ENCODE results near the gene CUL1.

CUL1 gene

DNA sequence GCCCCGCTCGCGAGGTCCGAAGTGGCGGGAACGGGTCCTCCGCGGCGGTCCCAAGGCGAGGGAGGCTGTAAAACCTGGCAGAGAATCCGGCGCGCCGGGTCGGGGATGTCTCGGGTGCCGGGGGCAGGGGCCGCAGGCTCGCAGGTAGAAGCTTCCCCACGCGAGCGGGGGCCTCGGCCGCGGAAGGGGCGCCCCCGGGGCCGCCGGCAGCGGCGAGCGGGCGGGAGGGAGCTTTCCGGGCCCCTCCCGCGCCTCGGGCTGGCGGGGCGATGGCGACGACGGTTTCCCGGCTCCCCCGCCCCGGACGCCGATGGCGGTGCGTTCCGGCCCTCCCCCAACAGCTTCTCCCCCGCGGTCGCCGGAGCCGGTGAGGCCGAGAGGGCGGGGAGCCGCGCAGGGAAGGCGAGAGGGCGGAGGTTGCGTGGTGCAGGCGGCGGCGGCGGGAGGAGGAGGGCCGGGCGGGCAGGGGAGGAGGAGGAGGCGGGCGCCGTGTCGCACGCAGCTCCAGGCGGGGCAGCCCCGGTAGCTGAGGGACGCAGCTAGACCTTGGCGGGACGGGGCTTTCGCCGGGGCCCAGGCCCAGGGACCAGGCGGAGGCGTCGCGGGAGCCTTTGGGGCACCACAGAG is at the start of gene CUL1:
Gene CUL1 (plus strand): TSS at position 507 of the 627 bp plus-strand sequence. CDS start 31,220 bp downstream, outside the sequence.
- DNase-seq (ENCODE audit: insufficient read length, low spot score) (no peak), FAIRE-seq (no peak)
- no peak for TF ChIP-seq CTCF (IDR thresholded peaks at IDR 0.05; ENCODE audit: insufficient read depth, missing control alignments)

- DNase-seq (ENCODE audit: insufficient read length, low spot score) (no peak), FAIRE-seq (no peak)
- TF ChIP-seq CTCF (IDR thresholded peaks at IDR 0.05; ENCODE audit: insufficient read depth, missing control alignments), result no peak
Measured at GRCh38 chr7:148650232-148650858, 48.4 kb upstream of the CUL1 start.

DNA sequence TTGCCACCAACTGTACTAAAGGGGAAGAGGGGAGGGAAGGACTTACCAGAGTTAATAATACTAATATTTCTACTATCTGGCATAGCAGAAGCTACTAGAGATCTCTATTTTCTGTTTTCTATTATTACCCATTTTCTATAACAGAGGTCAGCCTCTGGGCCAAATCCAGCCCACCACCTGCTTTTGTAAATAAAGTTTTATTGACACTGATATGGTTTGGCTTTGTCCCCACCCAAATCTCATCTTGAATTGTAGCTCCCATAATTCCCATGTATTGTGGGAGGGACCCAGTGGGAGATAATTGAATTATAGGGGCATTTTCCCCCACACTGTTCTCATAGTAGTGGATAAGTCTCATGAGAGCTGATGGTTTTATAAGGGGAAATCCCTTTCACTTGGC is 45.9 kb upstream of the CUL1 start:
- no peak for TF ChIP-seq CTCF (IDR thresholded peaks at IDR 0.05; ENCODE audit: insufficient read depth, missing control alignments)
- FAIRE-seq, result no peak

DNA sequence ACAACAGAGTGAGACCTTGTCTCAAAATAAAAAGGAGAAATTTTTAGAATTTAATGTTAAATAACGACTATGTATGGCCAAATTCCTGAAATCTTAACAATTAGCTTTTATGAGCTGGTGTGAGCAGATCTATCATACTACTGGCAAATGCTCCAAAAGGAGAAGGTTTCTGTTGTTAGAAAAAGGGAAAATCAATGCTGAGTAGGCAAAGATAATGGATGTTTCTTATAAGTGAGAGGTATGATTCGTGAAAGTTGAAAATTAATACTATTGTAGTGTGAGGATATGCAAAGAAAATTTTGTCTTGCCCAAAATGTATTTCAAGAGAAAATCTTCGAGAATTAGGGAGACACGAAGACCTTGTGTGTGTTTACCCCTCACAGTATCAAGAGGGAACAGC is 40.8 kb upstream of the CUL1 start:
- no peak for TF ChIP-seq CTCF (IDR thresholded peaks at IDR 0.05; ENCODE audit: insufficient read depth, missing control alignments)
- no peak for FAIRE-seq
- DNase-seq (ENCODE audit: insufficient read length, low spot score), result no peak

More for the DNA sequence above, 45.9 kb upstream of the CUL1 start:
- DNase-seq (ENCODE audit: insufficient read length, low spot score), result no peak

DNA sequence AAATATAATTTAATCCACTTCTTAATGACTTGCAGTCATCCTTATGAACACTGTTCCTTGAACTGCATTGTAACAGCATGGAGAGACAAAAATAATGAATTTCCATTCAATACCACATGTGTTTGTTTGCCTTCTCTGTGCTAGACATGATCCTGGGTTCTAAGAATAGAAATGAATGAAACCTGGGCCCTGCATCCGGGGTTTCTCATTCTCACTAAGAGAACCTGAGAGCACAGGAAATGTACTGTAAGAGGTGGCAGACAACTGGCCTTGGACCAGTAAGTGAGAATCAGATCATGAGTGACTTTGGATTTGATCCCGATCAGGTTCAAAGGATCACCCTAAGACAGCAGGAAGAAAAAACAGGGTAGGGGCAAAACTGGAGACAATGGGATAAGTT is 37.2 kb upstream of the CUL1 start:
- FAIRE-seq, result no peak
- no peak for TF ChIP-seq CTCF (IDR thresholded peaks at IDR 0.05; ENCODE audit: insufficient read depth, missing control alignments)
- no peak for DNase-seq (ENCODE audit: insufficient read length, low spot score)

GRCh38 chr7:148662646-148663045 is 36.1 kb upstream of the CUL1 start:
- DNase-seq (ENCODE audit: insufficient read length, low spot score) (no peak), FAIRE-seq (no peak)

More at GRCh38 chr7:148662646-148663045, 36.1 kb upstream of the CUL1 start:
- TF ChIP-seq CTCF (IDR thresholded peaks at IDR 0.05; ENCODE audit: insufficient read depth, missing control alignments), result no peak
